Measurements from ENCODE around the gene ARHGAP26.

DNA sequence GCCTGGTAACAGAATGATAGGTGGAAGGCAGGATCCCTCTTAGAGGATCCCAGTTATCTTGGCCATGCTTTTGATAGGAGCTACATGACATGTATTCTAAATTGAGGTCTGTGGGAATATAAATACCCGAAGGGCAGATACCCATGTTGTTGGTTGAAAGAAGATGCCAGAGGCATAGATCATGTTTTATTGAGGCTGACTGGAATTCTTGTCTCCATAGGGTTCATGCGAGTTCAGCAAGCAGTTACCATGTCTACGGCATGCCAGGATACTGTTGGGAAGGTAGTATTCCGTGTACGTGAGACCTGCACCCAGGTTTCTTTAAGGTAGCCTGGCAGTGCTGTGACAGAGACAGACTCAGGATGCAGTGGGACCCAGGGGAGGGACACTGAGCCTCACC, 402.6 kb downstream of the ARHGAP26 start:
- no peak for TF ChIP-seq RFX5 (IDR thresholded peaks at IDR 0.05; ENCODE audit: low read depth, low read length)
- no peak for TF ChIP-seq SMC3 (IDR thresholded peaks at IDR 0.05; ENCODE audit: low read depth, low read length)
- TF ChIP-seq, protein P1, sequence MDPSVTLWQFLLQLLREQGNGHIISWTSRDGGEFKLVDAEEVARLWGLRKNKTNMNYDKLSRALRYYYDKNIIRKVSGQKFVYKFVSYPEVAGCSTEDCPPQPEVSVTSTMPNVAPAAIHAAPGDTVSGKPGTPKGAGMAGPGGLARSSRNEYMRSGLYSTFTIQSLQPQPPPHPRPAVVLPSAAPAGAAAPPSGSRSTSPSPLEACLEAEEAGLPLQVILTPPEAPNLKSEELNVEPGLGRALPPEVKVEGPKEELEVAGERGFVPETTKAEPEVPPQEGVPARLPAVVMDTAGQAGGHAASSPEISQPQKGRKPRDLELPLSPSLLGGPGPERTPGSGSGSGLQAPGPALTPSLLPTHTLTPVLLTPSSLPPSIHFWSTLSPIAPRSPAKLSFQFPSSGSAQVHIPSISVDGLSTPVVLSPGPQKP (IDR thresholded peaks at IDR 0.05; ENCODE audit: borderline replicate concordance, low read depth, low read length) = no peak
- TF ChIP-seq, protein P2, sequence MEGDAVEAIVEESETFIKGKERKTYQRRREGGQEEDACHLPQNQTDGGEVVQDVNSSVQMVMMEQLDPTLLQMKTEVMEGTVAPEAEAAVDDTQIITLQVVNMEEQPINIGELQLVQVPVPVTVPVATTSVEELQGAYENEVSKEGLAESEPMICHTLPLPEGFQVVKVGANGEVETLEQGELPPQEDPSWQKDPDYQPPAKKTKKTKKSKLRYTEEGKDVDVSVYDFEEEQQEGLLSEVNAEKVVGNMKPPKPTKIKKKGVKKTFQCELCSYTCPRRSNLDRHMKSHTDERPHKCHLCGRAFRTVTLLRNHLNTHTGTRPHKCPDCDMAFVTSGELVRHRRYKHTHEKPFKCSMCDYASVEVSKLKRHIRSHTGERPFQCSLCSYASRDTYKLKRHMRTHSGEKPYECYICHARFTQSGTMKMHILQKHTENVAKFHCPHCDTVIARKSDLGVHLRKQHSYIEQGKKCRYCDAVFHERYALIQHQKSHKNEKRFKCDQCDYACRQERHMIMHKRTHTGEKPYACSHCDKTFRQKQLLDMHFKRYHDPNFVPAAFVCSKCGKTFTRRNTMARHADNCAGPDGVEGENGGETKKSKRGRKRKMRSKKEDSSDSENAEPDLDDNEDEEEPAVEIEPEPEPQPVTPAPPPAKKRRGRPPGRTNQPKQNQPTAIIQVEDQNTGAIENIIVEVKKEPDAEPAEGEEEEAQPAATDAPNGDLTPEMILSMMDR (conservative IDR thresholded peaks at IDR 0.05; ENCODE audit: low read depth, low read length) = no peak
- TF ChIP-seq NFE2L2 (IDR thresholded peaks at IDR 0.05; ENCODE audit: low read depth, low read length) = no peak
- TF ChIP-seq, protein P3, sequence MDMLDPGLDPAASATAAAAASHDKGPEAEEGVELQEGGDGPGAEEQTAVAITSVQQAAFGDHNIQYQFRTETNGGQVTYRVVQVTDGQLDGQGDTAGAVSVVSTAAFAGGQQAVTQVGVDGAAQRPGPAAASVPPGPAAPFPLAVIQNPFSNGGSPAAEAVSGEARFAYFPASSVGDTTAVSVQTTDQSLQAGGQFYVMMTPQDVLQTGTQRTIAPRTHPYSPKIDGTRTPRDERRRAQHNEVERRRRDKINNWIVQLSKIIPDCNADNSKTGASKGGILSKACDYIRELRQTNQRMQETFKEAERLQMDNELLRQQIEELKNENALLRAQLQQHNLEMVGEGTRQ (IDR thresholded peaks at IDR 0.05; ENCODE audit: low read depth, low read length) = no peak
- TF ChIP-seq BHLHE40 (IDR thresholded peaks at IDR 0.05; ENCODE audit: low read depth, low read length) = no peak
- TF ChIP-seq POLR2A (IDR thresholded peaks at IDR 0.05; ENCODE audit: low read depth, low read length) = no peak
- no peak for TF ChIP-seq RCOR1 (IDR thresholded peaks at IDR 0.05; ENCODE audit: insufficient replicate concordance, low read length)
